HFF-Myc (cell line): ENCODE measurements around the gene ZNF827.

Source experiments
- DNase-seq: peaks from one replicate; pipeline ENCODE4 v3.0.0-alpha.2; 2011; ENCODE audit warnings: low read depth; ENCODE audit errors: extremely low read depth
- H3K4me3 ChIP-seq: replicated peaks from 2 replicates; pipeline ENCODE4 v1.5.1; 2011; ENCODE audit warnings: low read depth, mild to moderate bottlenecking, control low read depth, low read length
- TF ChIP-seq, protein P1 (sequence below): IDR thresholded peaks from 2 replicates; pipeline ENCODE4 v1.5.1; 2012; ENCODE audit warnings: mild to moderate bottlenecking, low read depth, low read length, control low read depth; ENCODE audit errors: missing control alignments

ZNF827 gene

GRCh38 chr4:145792429-145792828 lies 146.2 kb downstream of the ZNF827 start:
- H3K4me3 ChIP-seq, result no peak overlapping the region
- TF ChIP-seq, protein P1, sequence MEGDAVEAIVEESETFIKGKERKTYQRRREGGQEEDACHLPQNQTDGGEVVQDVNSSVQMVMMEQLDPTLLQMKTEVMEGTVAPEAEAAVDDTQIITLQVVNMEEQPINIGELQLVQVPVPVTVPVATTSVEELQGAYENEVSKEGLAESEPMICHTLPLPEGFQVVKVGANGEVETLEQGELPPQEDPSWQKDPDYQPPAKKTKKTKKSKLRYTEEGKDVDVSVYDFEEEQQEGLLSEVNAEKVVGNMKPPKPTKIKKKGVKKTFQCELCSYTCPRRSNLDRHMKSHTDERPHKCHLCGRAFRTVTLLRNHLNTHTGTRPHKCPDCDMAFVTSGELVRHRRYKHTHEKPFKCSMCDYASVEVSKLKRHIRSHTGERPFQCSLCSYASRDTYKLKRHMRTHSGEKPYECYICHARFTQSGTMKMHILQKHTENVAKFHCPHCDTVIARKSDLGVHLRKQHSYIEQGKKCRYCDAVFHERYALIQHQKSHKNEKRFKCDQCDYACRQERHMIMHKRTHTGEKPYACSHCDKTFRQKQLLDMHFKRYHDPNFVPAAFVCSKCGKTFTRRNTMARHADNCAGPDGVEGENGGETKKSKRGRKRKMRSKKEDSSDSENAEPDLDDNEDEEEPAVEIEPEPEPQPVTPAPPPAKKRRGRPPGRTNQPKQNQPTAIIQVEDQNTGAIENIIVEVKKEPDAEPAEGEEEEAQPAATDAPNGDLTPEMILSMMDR, result no peak
- no peak for DNase-seq

GRCh38 chr4:145791988-145792387 lies 146.6 kb downstream of the ZNF827 start:
- TF ChIP-seq, protein P1, result no peak
- no peak for DNase-seq
- no peak overlapping the region for H3K4me3 ChIP-seq

DNA sequence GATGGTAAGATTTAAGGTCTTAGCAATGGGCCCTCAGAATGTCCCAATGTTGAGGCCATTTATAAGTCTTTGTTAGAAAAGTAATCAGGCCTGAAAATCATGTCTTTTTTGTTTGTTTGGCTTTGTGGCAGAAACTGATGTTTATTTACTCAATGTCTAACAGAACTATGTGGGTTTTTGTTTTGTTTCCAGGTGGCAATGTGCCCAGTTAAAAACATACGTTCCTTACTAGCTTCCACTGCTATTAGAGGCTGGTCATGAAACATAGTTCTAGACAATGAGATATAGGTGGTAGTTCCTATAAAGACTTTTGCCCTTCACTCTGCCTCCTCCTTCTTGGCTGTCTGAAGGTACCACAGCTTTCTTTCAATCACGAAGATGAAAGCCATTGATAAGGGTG lies 149.9 kb downstream of the ZNF827 start:
- no peak for DNase-seq
- H3K4me3 ChIP-seq, result no peak overlapping the region
- TF ChIP-seq, protein P1, result no peak

DNA sequence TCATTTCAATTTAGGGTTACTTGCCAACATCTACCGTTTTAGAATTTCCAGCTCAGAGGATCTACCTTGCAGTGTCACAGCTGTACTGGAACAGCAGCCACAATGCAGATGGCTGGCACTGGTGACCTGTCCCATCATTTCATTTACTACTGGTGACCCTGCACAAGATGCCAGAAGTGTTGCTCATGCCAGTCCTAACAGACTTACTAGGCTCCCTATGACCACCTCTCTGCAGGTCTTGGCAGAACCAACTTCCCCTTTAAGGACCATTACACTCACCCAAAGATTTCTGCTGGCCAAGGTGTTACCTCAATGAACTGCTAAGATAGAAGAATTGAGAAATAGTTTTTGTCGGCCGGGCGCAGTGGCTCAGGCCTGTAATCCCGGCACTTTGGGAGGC lies 151.8 kb downstream of the ZNF827 start:
- no peak overlapping the region for H3K4me3 ChIP-seq
- no peak for DNase-seq
- TF ChIP-seq, protein P1, result no peak

DNA sequence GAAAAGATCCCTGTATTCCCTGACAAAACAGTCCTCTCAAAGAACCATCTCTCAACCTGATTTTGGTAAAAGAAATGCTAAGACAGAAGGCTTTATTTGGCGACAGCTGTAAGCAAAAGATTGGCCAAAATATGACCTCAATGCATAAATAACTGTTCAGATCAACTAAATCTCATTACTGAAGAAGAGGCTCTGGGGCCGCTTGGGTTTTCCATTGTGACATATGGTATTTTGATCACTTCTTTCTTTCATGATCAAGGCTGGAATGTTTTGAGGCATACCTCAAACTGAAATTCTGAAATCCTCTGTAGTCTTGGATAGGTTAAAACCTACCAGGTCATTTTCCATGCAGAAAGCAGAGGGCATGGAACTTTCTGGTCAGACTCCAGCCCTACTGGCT lies 152.4 kb downstream of the ZNF827 start:
- TF ChIP-seq, protein P1, result no peak
- H3K4me3 ChIP-seq, result no peak overlapping the region
- no peak for DNase-seq

DNA sequence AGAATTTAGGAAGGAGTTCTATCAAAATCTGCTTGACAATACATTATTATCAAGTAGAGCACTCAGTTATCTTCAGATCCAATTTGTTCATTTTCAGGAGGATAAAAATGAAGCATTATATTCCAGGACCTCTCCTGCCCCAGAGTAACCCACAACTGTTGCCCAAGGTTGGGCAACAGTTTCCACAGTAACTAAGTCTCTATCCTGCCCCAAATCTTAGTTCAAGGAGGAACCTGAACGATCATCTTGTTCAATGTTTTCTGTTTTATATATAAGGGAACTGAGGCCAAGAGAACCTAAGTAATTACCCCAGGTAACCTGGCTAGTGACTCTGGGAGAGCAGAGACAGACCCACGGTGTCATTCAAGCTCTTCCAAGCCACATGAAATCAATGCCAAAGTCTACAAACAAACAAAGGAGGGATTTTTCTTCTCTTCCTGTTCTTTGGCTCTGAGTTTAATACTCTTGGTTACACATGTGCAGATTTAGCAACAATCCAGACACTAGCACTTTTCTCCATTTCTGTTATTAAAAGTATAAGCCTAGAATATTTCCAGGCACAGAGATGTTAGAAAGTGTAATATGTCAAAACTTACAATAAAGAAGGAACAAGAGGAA lies 153.1 kb downstream of the ZNF827 start:
- TF ChIP-seq, protein P1, result no peak
- no peak for DNase-seq
- H3K4me3 ChIP-seq, result no peak overlapping the region

DNA sequence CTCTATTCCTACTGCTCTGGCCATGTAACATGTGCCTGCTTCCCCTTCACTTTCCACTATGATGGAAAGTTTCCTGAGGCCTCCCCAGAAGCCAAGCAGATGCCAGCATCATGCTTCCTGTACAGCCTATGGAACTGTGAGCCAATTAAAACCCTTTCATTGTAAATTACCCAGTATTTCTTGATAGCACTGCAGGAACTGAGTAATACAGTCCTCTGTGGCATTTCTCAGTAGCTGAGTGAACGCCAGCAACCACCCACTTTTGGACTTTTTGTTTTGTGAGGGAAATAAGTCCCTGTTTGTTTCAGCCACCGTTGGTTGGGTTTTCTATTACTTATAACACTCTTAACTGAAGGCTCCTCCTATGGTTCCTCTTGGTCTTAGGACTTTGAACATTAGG lies 154.6 kb downstream of the ZNF827 start:
- no peak for DNase-seq
- H3K4me3 ChIP-seq, result no peak overlapping the region
- TF ChIP-seq, protein P1, result no peak
